ENCODE measurements around the gene YY1. TPM values are rescaled to one million over a fixed set of nuclear protein-coding genes. Genes with fewer than 3 reads are reported as not detected.

YY1 gene
- total RNA-seq, 1 donor from 2014 or later: 102 TPM

Other genes with a start within 250 kb of the YY1 start
- gene EVL, start 173.7 kb upstream of the YY1 start, total RNA-seq: 268 and 285 TPM in 2 replicates
- gene DEGS2, start 79.5 kb upstream of the YY1 start, total RNA-seq: 0.09 and 0.35 TPM in 2 replicates
- gene SLC25A29, start 67.3 kb downstream of the YY1 start, total RNA-seq: 16.4 and 17.0 TPM in 2 replicates
- gene SLC25A47, start 84.2 kb downstream of the YY1 start, total RNA-seq: not detected in 2 replicates
- 7.2 and 7.3 TPM in 2 replicates for gene WDR25, start 137.3 kb downstream of the YY1 start, total RNA-seq

Measured in activated CD4-positive, alpha-beta T cell treated with anti-CD3 and anti-CD28 coated beads, Interleukin-2, amount 10 ng/mL, durations not matched to agents 24 days and 14 days (primary cell).